ENCODE data around the gene KDELR1. TPM values are rescaled to one million over a fixed set of nuclear protein-coding genes. Genes with fewer than 3 reads are reported as not detected.

KDELR1 gene
- total RNA-seq, 1 experiment from 2014 or later = 200 TPM

DNA sequence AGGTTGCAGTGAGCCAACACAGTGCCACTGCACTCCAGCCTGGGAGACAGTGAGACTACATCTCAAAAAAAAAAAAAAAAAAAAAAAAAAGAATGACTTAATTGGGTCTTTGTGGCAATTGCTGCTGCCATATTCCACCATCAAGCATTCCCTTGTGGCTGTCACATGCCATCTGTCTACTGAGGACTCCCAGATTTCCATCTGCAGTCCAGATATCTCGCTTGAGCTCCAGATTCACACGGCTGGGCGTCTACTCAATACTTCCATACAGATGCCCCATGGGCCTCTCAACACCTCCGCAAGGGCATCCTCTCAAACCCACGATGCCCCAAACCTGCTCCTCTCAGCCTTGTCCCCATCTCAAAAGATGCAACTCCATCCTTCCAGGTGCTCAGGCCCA, 40.5 kb downstream of the KDELR1 start:
- no peaks in the 10 kb centered on the region for H3K9me3 ChIP-seq (ENCODE audit: low read depth, low read length, poor library complexity, severe bottlenecking)
- intact Hi-C loops (cut with micrococcal nuclease; ENCODE audit: unreplicated experiment) = no loop called here
- no TSS peak for BruUV-seq (replicated peaks)
- no peaks in the 10 kb centered on the region for H3K27me3 ChIP-seq (replicated peaks; ENCODE audit: insufficient read depth, low read depth, low read length, poor library complexity)
- TF ChIP-seq, protein P1, sequence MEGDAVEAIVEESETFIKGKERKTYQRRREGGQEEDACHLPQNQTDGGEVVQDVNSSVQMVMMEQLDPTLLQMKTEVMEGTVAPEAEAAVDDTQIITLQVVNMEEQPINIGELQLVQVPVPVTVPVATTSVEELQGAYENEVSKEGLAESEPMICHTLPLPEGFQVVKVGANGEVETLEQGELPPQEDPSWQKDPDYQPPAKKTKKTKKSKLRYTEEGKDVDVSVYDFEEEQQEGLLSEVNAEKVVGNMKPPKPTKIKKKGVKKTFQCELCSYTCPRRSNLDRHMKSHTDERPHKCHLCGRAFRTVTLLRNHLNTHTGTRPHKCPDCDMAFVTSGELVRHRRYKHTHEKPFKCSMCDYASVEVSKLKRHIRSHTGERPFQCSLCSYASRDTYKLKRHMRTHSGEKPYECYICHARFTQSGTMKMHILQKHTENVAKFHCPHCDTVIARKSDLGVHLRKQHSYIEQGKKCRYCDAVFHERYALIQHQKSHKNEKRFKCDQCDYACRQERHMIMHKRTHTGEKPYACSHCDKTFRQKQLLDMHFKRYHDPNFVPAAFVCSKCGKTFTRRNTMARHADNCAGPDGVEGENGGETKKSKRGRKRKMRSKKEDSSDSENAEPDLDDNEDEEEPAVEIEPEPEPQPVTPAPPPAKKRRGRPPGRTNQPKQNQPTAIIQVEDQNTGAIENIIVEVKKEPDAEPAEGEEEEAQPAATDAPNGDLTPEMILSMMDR (conservative IDR thresholded peaks at IDR 0.05; ENCODE audit: low read depth, low read length) = no peak
- TF ChIP-seq EZH2 (IDR thresholded peaks at IDR 0.05; ENCODE audit: borderline replicate concordance, low read depth, low read length, poor library complexity, severe bottlenecking) = no peak
- H3K36me3 ChIP-seq (ENCODE audit: insufficient read depth, low read length, poor library complexity, severe bottlenecking) = no peaks in the 10 kb centered on the region
- ChIA-PET POLR2A (ENCODE audit: low non-redundant PET) (no interaction called here), CTCF (interaction anchor here (0.5 to 1.4 kb wide), 10 partner anchors 12 to 513 kb away, joined by 3 to 11 read pairs (median 3); partner anchors contain the start of genes SYNGR4 and TMEM143)
- no peak overlapping the region for H3K4me3 ChIP-seq (ENCODE audit: low read depth, low read length, poor library complexity, severe bottlenecking)
- DNase-seq (ENCODE audit: low spot score) = no peak
- no peaks in the 10 kb centered on the region for H3K4me1 ChIP-seq (ENCODE audit: insufficient read depth, low read length, poor library complexity, severe bottlenecking)
- no peak overlapping the region for H3K27ac ChIP-seq (ENCODE audit: low read depth, low read length, poor library complexity, severe bottlenecking)

DNA sequence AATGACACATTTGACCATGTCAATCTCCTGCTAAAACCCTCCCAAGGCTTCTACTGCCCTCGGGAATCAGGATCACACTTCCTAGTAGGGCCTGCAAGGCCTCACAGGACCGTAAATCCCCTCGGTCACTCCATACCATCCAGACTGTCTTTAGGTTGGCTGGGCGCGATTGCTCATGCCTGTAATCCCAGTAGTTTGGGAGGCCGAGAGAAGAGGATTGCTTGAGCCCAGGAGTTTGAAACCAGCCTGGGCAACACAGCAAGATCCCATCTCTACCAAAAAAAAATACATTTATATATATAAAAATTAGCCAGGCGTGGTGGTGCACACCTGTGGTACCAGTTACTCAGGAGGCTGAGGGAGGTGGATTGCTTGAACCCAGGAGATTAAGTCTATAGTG, 42.6 kb downstream of the KDELR1 start:
- intact Hi-C loops (cut with micrococcal nuclease; ENCODE audit: unreplicated experiment) = no loop called here
- H3K27ac ChIP-seq (ENCODE audit: low read depth, low read length, poor library complexity, severe bottlenecking) = no peak overlapping the region
- no TSS peak for BruUV-seq (replicated peaks)
- TF ChIP-seq, protein P1 (conservative IDR thresholded peaks at IDR 0.05; ENCODE audit: low read depth, low read length) = no peak
- no peak for TF ChIP-seq EZH2 (IDR thresholded peaks at IDR 0.05; ENCODE audit: borderline replicate concordance, low read depth, low read length, poor library complexity, severe bottlenecking)
- no peaks in the 10 kb centered on the region for H3K36me3 ChIP-seq (ENCODE audit: insufficient read depth, low read length, poor library complexity, severe bottlenecking)
- ChIA-PET POLR2A (ENCODE audit: low non-redundant PET) (interaction anchor here (0.5 kb wide), 1 partner anchor 15 kb away, joined by 7 read pairs; no protein-coding TSS in a partner anchor), CTCF (no interaction called here)
- DNase-seq (ENCODE audit: low spot score) = no peak
- no peak overlapping the region for H3K4me3 ChIP-seq (ENCODE audit: low read depth, low read length, poor library complexity, severe bottlenecking)
- H3K9me3 ChIP-seq (ENCODE audit: low read depth, low read length, poor library complexity, severe bottlenecking) = no peaks in the 10 kb centered on the region
- H3K27me3 ChIP-seq (replicated peaks; ENCODE audit: insufficient read depth, low read depth, low read length, poor library complexity) = no peaks in the 10 kb centered on the region
- no peaks in the 10 kb centered on the region for H3K4me1 ChIP-seq (ENCODE audit: insufficient read depth, low read length, poor library complexity, severe bottlenecking)

DNA sequence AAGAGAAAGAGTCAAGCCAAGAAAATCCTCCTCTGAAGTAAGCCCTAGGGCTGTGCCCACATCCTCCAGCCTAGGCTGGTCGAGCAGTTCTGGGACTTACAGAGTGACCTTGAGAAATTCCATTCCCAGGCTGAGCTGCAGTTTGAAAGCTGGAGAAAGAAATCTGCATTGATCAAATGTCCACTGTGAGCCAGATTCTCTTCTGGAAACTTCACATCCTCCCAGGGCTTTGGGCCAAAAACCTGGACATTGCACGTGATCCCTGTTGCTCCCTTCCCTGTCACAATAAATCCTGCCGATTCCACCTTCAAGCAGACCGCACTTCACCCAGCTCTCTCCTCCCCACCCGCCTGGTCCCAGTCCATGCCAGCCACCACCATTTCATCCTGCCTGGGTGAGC, 43.3 kb downstream of the KDELR1 start:
- intact Hi-C loops (cut with micrococcal nuclease; ENCODE audit: unreplicated experiment) = no loop called here
- CTCF ChIA-PET = no interaction called here
- DNase-seq (ENCODE audit: low spot score) = no peak
- TF ChIP-seq, protein P1 (conservative IDR thresholded peaks at IDR 0.05; ENCODE audit: low read depth, low read length) = no peak
- TF ChIP-seq EZH2 (IDR thresholded peaks at IDR 0.05; ENCODE audit: borderline replicate concordance, low read depth, low read length, poor library complexity, severe bottlenecking) = no peak
- Histone ChIP-seq H3K27me3 (replicated peaks; ENCODE audit: insufficient read depth, low read depth, low read length, poor library complexity) (no peaks in the 10 kb centered on the region), H3K9me3 (ENCODE audit: low read depth, low read length, poor library complexity, severe bottlenecking) (no peaks in the 10 kb centered on the region), H3K27ac (ENCODE audit: low read depth, low read length, poor library complexity, severe bottlenecking) (no peak overlapping the region), H3K4me1 (ENCODE audit: insufficient read depth, low read length, poor library complexity, severe bottlenecking) (no peaks in the 10 kb centered on the region), H3K4me3 (ENCODE audit: low read depth, low read length, poor library complexity, severe bottlenecking) (no peak overlapping the region), H3K36me3 (ENCODE audit: insufficient read depth, low read length, poor library complexity, severe bottlenecking) (no peaks in the 10 kb centered on the region)
- POLR2A ChIA-PET (ENCODE audit: low non-redundant PET) = no interaction called here
- no TSS peak for BruUV-seq (replicated peaks)
